Adrenal gland (tissue), 5 donors: ENCODE data around the gene RHOBTB3.

ENCODE experiments used
- POLR2A ChIP-seq, 2 donors: fragments of 450-650 bp; IDR thresholded peaks; one replicate each; pipeline ENCODE4 v1.6.1; 2017; ENCODE audit warnings: antibody characterized with exemption in 2 of 2, mild to moderate bottlenecking in 2 of 2, moderate library complexity in 1 of 2
- TF ChIP-seq, protein P1 (sequence below), 6 experiments: fragments of 450-650 bp in 4 of 6; fragments of 200-600 bp in 2 of 6; sonication (generic) in 1 of 6; IDR thresholded peaks; 1 replicate in 5 of 6; 2 replicates in 1 of 6; pipeline versions ENCODE4 v1.5.1 to v1.8.0; 2016 to 2021; ENCODE audit warnings: antibody characterized with exemption in 6 of 6, mild to moderate bottlenecking in 2 of 6, moderate library complexity in 1 of 6
- donor health status: DM: no; HTN: no; CAD: no.

GRCh38 chr5:95810305-95811125 is 79.4 kb downstream of the RHOBTB3 start:
- TF ChIP-seq, protein P1, sequence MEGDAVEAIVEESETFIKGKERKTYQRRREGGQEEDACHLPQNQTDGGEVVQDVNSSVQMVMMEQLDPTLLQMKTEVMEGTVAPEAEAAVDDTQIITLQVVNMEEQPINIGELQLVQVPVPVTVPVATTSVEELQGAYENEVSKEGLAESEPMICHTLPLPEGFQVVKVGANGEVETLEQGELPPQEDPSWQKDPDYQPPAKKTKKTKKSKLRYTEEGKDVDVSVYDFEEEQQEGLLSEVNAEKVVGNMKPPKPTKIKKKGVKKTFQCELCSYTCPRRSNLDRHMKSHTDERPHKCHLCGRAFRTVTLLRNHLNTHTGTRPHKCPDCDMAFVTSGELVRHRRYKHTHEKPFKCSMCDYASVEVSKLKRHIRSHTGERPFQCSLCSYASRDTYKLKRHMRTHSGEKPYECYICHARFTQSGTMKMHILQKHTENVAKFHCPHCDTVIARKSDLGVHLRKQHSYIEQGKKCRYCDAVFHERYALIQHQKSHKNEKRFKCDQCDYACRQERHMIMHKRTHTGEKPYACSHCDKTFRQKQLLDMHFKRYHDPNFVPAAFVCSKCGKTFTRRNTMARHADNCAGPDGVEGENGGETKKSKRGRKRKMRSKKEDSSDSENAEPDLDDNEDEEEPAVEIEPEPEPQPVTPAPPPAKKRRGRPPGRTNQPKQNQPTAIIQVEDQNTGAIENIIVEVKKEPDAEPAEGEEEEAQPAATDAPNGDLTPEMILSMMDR (IDR thresholded peaks at IDR 0.05): no peak
- no peak for TF ChIP-seq POLR2A (IDR thresholded peaks at IDR 0.05)
